Measurements from ENCODE around the gene RND1. TPM values are rescaled to one million over a fixed set of nuclear protein-coding genes. Genes with fewer than 3 reads are reported as not detected.

The RND1 gene
- total and polyA plus RNA-seq, 2 of the 13 experiments (the other 11 are each of a cell fraction or from before 2014, with no cell fraction given) = 1.8 to 1.9 TPM

DNA sequence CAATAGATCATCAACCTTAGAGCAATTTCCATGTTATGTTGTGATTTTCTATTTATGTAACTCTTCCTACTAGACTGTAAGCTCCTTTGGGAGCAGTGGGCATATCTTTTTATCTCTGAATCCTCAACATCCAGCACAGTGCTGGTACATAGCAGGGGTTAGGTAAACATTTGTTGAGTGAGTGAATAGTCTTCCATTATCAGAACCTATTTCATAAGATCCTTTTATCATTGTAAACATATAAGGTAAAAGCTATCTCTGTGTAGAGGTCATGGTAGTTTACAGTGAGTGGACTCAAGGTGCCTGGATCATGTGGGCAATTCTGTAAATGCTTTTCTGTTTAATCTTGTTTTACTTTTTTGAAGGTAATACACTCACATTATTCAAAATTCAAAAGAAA is 44.5 kb upstream of the RND1 start (continued):
- TF ChIP-seq, protein P1, sequence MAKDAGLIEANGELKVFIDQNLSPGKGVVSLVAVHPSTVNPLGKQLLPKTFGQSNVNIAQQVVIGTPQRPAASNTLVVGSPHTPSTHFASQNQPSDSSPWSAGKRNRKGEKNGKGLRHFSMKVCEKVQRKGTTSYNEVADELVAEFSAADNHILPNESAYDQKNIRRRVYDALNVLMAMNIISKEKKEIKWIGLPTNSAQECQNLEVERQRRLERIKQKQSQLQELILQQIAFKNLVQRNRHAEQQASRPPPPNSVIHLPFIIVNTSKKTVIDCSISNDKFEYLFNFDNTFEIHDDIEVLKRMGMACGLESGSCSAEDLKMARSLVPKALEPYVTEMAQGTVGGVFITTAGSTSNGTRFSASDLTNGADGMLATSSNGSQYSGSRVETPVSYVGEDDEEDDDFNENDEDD (CRISPR knock-in tag; IDR thresholded peaks at IDR 0.05; ENCODE audit: borderline replicate concordance) = peak; percentile 28; the same call in 1 of the 2 replicates
- TF ChIP-seq ZNF354B (CRISPR knock-in tag; IDR thresholded peaks at IDR 0.05) (no peak), PHF21A (CRISPR knock-in tag; IDR thresholded peaks at IDR 0.05) (peak; percentile 77), TEAD3 (CRISPR knock-in tag; optimal IDR thresholded peaks at IDR 0.05; ENCODE audit: borderline replicate concordance) (peak; percentile 89), ZIK1 (CRISPR knock-in tag; IDR thresholded peaks at IDR 0.05; ENCODE audit: borderline replicate concordance, low read depth) (no peak), TCF7L2 (IDR thresholded peaks at IDR 0.05; ENCODE audit: low read depth, low read length) (peak; percentile 75), TRIM24 (CRISPR knock-in tag; IDR thresholded peaks at IDR 0.05) (no peak), ZNF709 (CRISPR knock-in tag; IDR thresholded peaks at IDR 0.05) (no peak), HIVEP1 (CRISPR knock-in tag; IDR thresholded peaks at IDR 0.05) (no peak), REL (CRISPR knock-in tag; conservative IDR thresholded peaks at IDR 0.05) (no peak), TBX3 (IDR thresholded peaks at IDR 0.05; ENCODE audit: borderline replicate concordance) (peak; percentile 95), HOXA7 (CRISPR knock-in tag; IDR thresholded peaks at IDR 0.05) (no peak), FOSL2 (CRISPR knock-in tag; IDR thresholded peaks at IDR 0.05) (peak; percentile 70; the same call in 1 of the 2 replicates), ZNF563 (CRISPR knock-in tag; IDR thresholded peaks at IDR 0.05) (no peak), FOXC1 (CRISPR knock-in tag; IDR thresholded peaks at IDR 0.05; ENCODE audit: borderline replicate concordance) (no peak), ZNF850 (CRISPR knock-in tag; conservative IDR thresholded peaks at IDR 0.05) (no peak), RELA (CRISPR knock-in tag; IDR thresholded peaks at IDR 0.05) (no peak), ZFP90 (CRISPR knock-in tag; IDR thresholded peaks at IDR 0.05; ENCODE audit: borderline replicate concordance) (peak; percentile 40; the same call in 1 of the 2 replicates), KAT8 (CRISPR knock-in tag; IDR thresholded peaks at IDR 0.05) (peak; percentile 80)
- TF ChIP-seq, protein P2, sequence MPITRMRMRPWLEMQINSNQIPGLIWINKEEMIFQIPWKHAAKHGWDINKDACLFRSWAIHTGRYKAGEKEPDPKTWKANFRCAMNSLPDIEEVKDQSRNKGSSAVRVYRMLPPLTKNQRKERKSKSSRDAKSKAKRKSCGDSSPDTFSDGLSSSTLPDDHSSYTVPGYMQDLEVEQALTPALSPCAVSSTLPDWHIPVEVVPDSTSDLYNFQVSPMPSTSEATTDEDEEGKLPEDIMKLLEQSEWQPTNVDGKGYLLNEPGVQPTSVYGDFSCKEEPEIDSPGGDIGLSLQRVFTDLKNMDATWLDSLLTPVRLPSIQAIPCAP (CRISPR knock-in tag; IDR thresholded peaks at IDR 0.05; ENCODE audit: low read depth) = no peak; the same call in 1 of the 2 replicates
- TF ChIP-seq, protein P3, sequence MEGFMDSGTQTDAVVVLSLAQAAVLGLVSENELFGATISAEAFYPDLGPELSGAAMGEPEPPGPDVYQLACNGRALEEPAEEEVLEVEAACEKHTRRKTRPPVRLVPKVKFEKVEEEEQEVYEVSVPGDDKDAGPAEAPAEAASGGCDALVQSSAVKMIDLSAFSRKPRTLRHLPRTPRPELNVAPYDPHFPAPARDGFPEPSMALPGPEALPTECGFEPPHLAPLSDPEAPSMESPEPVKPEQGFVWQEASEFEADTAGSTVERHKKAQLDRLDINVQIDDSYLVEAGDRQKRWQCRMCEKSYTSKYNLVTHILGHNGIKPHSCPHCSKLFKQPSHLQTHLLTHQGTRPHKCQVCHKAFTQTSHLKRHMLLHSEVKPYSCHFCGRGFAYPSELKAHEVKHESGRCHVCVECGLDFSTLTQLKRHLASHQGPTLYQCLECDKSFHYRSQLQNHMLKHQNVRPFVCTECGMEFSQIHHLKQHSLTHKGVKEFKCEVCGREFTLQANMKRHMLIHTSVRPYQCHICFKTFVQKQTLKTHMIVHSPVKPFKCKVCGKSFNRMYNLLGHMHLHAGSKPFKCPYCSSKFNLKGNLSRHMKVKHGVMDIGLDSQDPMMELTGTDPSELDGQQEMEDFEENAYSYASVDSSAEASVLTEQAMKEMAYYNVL (CRISPR knock-in tag; IDR thresholded peaks at IDR 0.05; ENCODE audit: borderline replicate concordance) = peak; percentile 89
- TF ChIP-seq, protein P4, sequence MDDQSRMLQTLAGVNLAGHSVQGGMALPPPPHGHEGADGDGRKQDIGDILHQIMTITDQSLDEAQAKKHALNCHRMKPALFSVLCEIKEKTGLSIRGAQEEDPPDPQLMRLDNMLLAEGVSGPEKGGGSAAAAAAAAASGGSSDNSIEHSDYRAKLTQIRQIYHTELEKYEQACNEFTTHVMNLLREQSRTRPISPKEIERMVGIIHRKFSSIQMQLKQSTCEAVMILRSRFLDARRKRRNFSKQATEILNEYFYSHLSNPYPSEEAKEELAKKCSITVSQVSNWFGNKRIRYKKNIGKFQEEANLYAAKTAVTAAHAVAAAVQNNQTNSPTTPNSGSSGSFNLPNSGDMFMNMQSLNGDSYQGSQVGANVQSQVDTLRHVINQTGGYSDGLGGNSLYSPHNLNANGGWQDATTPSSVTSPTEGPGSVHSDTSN (CRISPR knock-in tag; IDR thresholded peaks at IDR 0.05; ENCODE audit: borderline replicate concordance) = no peak
- TF ChIP-seq, protein P5, sequence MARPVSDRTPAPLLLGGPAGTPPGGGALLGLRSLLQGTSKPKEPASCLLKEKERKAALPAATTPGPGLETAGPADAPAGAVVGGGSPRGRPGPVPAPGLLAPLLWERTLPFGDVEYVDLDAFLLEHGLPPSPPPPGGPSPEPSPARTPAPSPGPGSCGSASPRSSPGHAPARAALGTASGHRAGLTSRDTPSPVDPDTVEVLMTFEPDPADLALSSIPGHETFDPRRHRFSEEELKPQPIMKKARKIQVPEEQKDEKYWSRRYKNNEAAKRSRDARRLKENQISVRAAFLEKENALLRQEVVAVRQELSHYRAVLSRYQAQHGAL (CRISPR knock-in tag; IDR thresholded peaks at IDR 0.05; ENCODE audit: not compliant biosample characterization) = no peak
- TF ChIP-seq, protein P6, sequence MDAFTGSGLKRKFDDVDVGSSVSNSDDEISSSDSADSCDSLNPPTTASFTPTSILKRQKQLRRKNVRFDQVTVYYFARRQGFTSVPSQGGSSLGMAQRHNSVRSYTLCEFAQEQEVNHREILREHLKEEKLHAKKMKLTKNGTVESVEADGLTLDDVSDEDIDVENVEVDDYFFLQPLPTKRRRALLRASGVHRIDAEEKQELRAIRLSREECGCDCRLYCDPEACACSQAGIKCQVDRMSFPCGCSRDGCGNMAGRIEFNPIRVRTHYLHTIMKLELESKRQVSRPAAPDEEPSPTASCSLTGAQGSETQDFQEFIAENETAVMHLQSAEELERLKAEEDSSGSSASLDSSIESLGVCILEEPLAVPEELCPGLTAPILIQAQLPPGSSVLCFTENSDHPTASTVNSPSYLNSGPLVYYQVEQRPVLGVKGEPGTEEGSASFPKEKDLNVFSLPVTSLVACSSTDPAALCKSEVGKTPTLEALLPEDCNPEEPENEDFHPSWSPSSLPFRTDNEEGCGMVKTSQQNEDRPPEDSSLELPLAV (CRISPR knock-in tag; conservative IDR thresholded peaks at IDR 0.05; ENCODE audit: low read depth) = no peak

All from HepG2 (cell line).